ENCODE results near the gene FKBP3.
A peak's percentile ranks its signal among the peaks of the same experiment; 100 is the strongest.
"Not testable (repeated sequence)": the region's sequence is repeated elsewhere in the genome, so short reads cannot be mapped to it uniquely, and the experiment has no call there.

FKBP3 gene

GRCh38 chr14:45142083-45142482 lies 7.8 kb upstream of the FKBP3 start:
- not testable (repeated sequence) for H3K4me3 ChIP-seq (ENCODE audit: low read depth in 1 of 2, low read length in 2 of 2); H3K4me1 ChIP-seq (ENCODE audit: control insufficient read depth in 1 of 2, insufficient read depth in 2 of 2, low read length in 2 of 2); H3K27me3 ChIP-seq (ENCODE audit: control insufficient read depth in 1 of 2, insufficient read depth in 2 of 2, low read length in 2 of 2); H3K36me3 ChIP-seq (ENCODE audit: control insufficient read depth in 1 of 2, insufficient read depth in 2 of 2, low read length in 2 of 2); H3K9ac ChIP-seq (ENCODE audit: low read depth in 1 of 2, low read length in 2 of 2); H3K9me3 ChIP-seq (ENCODE audit: control insufficient read depth in 1 of 2, low read length in 2 of 2); H3K27ac ChIP-seq (ENCODE audit: low read depth, low read length)

- Histone ChIP-seq H3K27me3 (ENCODE audit: control insufficient read depth in 1 of 2, insufficient read depth in 2 of 2, low read length in 2 of 2) (no peaks in the 10 kb centered on the region), H3K9me3 (ENCODE audit: control insufficient read depth in 1 of 2, low read length in 2 of 2) (no peaks in the 10 kb centered on the region), H3K36me3 (ENCODE audit: control insufficient read depth in 1 of 2, insufficient read depth in 2 of 2, low read length in 2 of 2) (no peaks in the 10 kb centered on the region), H3K27ac (ENCODE audit: low read depth, low read length) (no peak overlapping the region), H3K4me1 (ENCODE audit: control insufficient read depth in 1 of 2, insufficient read depth in 2 of 2, low read length in 2 of 2) (peaks cover 14 to 18% of the 10 kb centered on the region in 2 donors), H3K4me3 (ENCODE audit: low read depth in 1 of 2, low read length in 2 of 2) (no peak overlapping the region), H3K9ac (ENCODE audit: low read depth in 1 of 2, low read length in 2 of 2) (no peak overlapping the region)
These were observed 6.4 kb upstream of the FKBP3 start for GRCh38 chr14:45140661-45141187.

- Histone ChIP-seq H3K9ac (ENCODE audit: low read depth in 1 of 2, low read length in 2 of 2) (peak overlapping the region; percentile 58 to 69), H3K27me3 (ENCODE audit: control insufficient read depth in 1 of 2, insufficient read depth in 2 of 2, low read length in 2 of 2) (no peaks in the 10 kb centered on the region), H3K36me3 (ENCODE audit: control insufficient read depth in 1 of 2, insufficient read depth in 2 of 2, low read length in 2 of 2) (no peaks in the 10 kb centered on the region), H3K4me3 (ENCODE audit: low read depth in 1 of 2, low read length in 2 of 2) (peak overlapping the region; percentile 93 to 97), H3K27ac (ENCODE audit: low read depth, low read length) (no peak overlapping the region), H3K9me3 (ENCODE audit: control insufficient read depth in 1 of 2, low read length in 2 of 2) (no peaks in the 10 kb centered on the region), H3K4me1 (ENCODE audit: control insufficient read depth in 1 of 2, insufficient read depth in 2 of 2, low read length in 2 of 2) (peaks cover 18 to 22% of the 10 kb centered on the region in 2 donors)
These were observed 2.1 kb upstream of the FKBP3 start for GRCh38 chr14:45136399-45136798.

- Histone ChIP-seq H3K4me1 (ENCODE audit: control insufficient read depth in 1 of 2, insufficient read depth in 2 of 2, low read length in 2 of 2) (peaks cover 18 to 22% of the 10 kb centered on the region in 2 donors), H3K9me3 (ENCODE audit: control insufficient read depth in 1 of 2, low read length in 2 of 2) (no peaks in the 10 kb centered on the region), H3K9ac (ENCODE audit: low read depth in 1 of 2, low read length in 2 of 2) (peak within 1 kb of the TSS; percentile 73 to 96), H3K4me3 (ENCODE audit: low read depth in 1 of 2, low read length in 2 of 2) (peak within 1 kb of the TSS; percentile 93 to 97), H3K27ac (ENCODE audit: low read depth, low read length) (peak within 1 kb of the TSS; percentile 89), H3K36me3 (ENCODE audit: control insufficient read depth in 1 of 2, insufficient read depth in 2 of 2, low read length in 2 of 2) (no peaks in the 10 kb centered on the region), H3K27me3 (ENCODE audit: control insufficient read depth in 1 of 2, insufficient read depth in 2 of 2, low read length in 2 of 2) (no peaks in the 10 kb centered on the region)
These were observed 1.5 kb upstream of the FKBP3 start, which contains the start of gene FANCM for GRCh38 chr14:45135659-45136395. Gene FANCM (plus strand): TSS chr14:45135930. CDS start chr14:45136032, 102 bp downstream.

- Histone ChIP-seq H3K4me3 (ENCODE audit: low read depth in 1 of 2, low read length in 2 of 2) (peak overlapping the region; percentile 93 to 97), H3K36me3 (ENCODE audit: control insufficient read depth in 1 of 2, insufficient read depth in 2 of 2, low read length in 2 of 2) (no peaks in the 10 kb centered on the region), H3K4me1 (ENCODE audit: control insufficient read depth in 1 of 2, insufficient read depth in 2 of 2, low read length in 2 of 2) (peaks cover 18 to 22% of the 10 kb centered on the region in 2 donors)
These were observed 875 bp upstream of the FKBP3 start for GRCh38 chr14:45135156-45135555.

GRCh38 chr14:45133683-45134050 lies 614 bp downstream of the FKBP3 start:
- H3K36me3 ChIP-seq (ENCODE audit: control insufficient read depth in 1 of 2, insufficient read depth in 2 of 2, low read length in 2 of 2): no peaks in the 10 kb centered on the region
- no peak overlapping the region for H3K27ac ChIP-seq (ENCODE audit: low read depth, low read length)
- no peaks in the 10 kb centered on the region for H3K27me3 ChIP-seq (ENCODE audit: control insufficient read depth in 1 of 2, insufficient read depth in 2 of 2, low read length in 2 of 2)
- peaks cover 18 to 22% of the 10 kb centered on the region in 2 donors for H3K4me1 ChIP-seq (ENCODE audit: control insufficient read depth in 1 of 2, insufficient read depth in 2 of 2, low read length in 2 of 2)
- no peaks in the 10 kb centered on the region for H3K9me3 ChIP-seq (ENCODE audit: control insufficient read depth in 1 of 2, low read length in 2 of 2)
- H3K4me3 ChIP-seq (ENCODE audit: low read depth in 1 of 2, low read length in 2 of 2): peak overlapping the region; percentile 93 to 97
- peak overlapping the region; percentile 75 to 96 for H3K9ac ChIP-seq (ENCODE audit: low read depth in 1 of 2, low read length in 2 of 2)

More at GRCh38 chr14:45135156-45135555, 875 bp upstream of the FKBP3 start:
- Histone ChIP-seq H3K27ac (ENCODE audit: low read depth, low read length) (peak overlapping the region; percentile 89), H3K9ac (ENCODE audit: low read depth in 1 of 2, low read length in 2 of 2) (peak overlapping the region; percentile 73 to 96), H3K27me3 (ENCODE audit: control insufficient read depth in 1 of 2, insufficient read depth in 2 of 2, low read length in 2 of 2) (no peaks in the 10 kb centered on the region), H3K9me3 (ENCODE audit: control insufficient read depth in 1 of 2, low read length in 2 of 2) (no peaks in the 10 kb centered on the region)

- no peak overlapping the region for H3K4me3 ChIP-seq (ENCODE audit: low read depth in 1 of 2, low read length in 2 of 2)
- H3K27ac ChIP-seq (ENCODE audit: low read depth, low read length): no peak overlapping the region
- no peak overlapping the region for H3K9ac ChIP-seq (ENCODE audit: low read depth in 1 of 2, low read length in 2 of 2)
- H3K9me3 ChIP-seq (ENCODE audit: control insufficient read depth in 1 of 2, low read length in 2 of 2): no peaks in the 10 kb centered on the region
- peaks cover 3% of the 10 kb centered on the region in 2 donors for H3K4me1 ChIP-seq (ENCODE audit: control insufficient read depth in 1 of 2, insufficient read depth in 2 of 2, low read length in 2 of 2)
- peaks cover under 1 to 13% of the 10 kb centered on the region in 2 donors for H3K36me3 ChIP-seq (ENCODE audit: control insufficient read depth in 1 of 2, insufficient read depth in 2 of 2, low read length in 2 of 2)
- no peaks in the 10 kb centered on the region for H3K27me3 ChIP-seq (ENCODE audit: control insufficient read depth in 1 of 2, insufficient read depth in 2 of 2, low read length in 2 of 2)
These were observed 5.2 kb downstream of the FKBP3 start for GRCh38 chr14:45128963-45129629.

GRCh38 chr14:45125754-45126153 lies 8.5 kb downstream of the FKBP3 start:
- Histone ChIP-seq H3K4me1 (ENCODE audit: control insufficient read depth in 1 of 2, insufficient read depth in 2 of 2, low read length in 2 of 2) (no peaks in the 10 kb centered on the region), H3K36me3 (ENCODE audit: control insufficient read depth in 1 of 2, insufficient read depth in 2 of 2, low read length in 2 of 2) (peaks cover 8 to 21% of the 10 kb centered on the region in 2 donors), H3K4me3 (ENCODE audit: low read depth in 1 of 2, low read length in 2 of 2) (no peak overlapping the region), H3K9me3 (ENCODE audit: control insufficient read depth in 1 of 2, low read length in 2 of 2) (no peaks in the 10 kb centered on the region), H3K27ac (ENCODE audit: low read depth, low read length) (no peak overlapping the region), H3K9ac (ENCODE audit: low read depth in 1 of 2, low read length in 2 of 2) (no peak overlapping the region), H3K27me3 (ENCODE audit: control insufficient read depth in 1 of 2, insufficient read depth in 2 of 2, low read length in 2 of 2) (no peaks in the 10 kb centered on the region)

GRCh38 chr14:45123271-45123670 lies 11.0 kb downstream of the FKBP3 start:
- H3K9me3 ChIP-seq (ENCODE audit: control insufficient read depth in 1 of 2, low read length in 2 of 2): no peaks in the 10 kb centered on the region
- peaks cover 19 to 39% of the 10 kb centered on the region in 2 donors for H3K36me3 ChIP-seq (ENCODE audit: control insufficient read depth in 1 of 2, insufficient read depth in 2 of 2, low read length in 2 of 2)
- no peaks in the 10 kb centered on the region for H3K27me3 ChIP-seq (ENCODE audit: control insufficient read depth in 1 of 2, insufficient read depth in 2 of 2, low read length in 2 of 2)
- H3K4me3 ChIP-seq (ENCODE audit: low read depth in 1 of 2, low read length in 2 of 2): no peak overlapping the region
- H3K27ac ChIP-seq (ENCODE audit: low read depth, low read length): no peak overlapping the region
- no peaks in the 10 kb centered on the region for H3K4me1 ChIP-seq (ENCODE audit: control insufficient read depth in 1 of 2, insufficient read depth in 2 of 2, low read length in 2 of 2)
- H3K9ac ChIP-seq (ENCODE audit: low read depth in 1 of 2, low read length in 2 of 2): no peak overlapping the region

- Histone ChIP-seq H3K36me3 (ENCODE audit: control insufficient read depth in 1 of 2, insufficient read depth in 2 of 2, low read length in 2 of 2) (peaks cover 19 to 55% of the 10 kb centered on the region in 2 donors), H3K9me3 (ENCODE audit: control insufficient read depth in 1 of 2, low read length in 2 of 2) (no peaks in the 10 kb centered on the region), H3K4me3 (ENCODE audit: low read depth in 1 of 2, low read length in 2 of 2) (no peak overlapping the region), H3K27ac (ENCODE audit: low read depth, low read length) (no peak overlapping the region), H3K4me1 (ENCODE audit: control insufficient read depth in 1 of 2, insufficient read depth in 2 of 2, low read length in 2 of 2) (peaks cover 0 to 7% of the 10 kb centered on the region in 2 donors), H3K9ac (ENCODE audit: low read depth in 1 of 2, low read length in 2 of 2) (no peak overlapping the region), H3K27me3 (ENCODE audit: control insufficient read depth in 1 of 2, insufficient read depth in 2 of 2, low read length in 2 of 2) (no peaks in the 10 kb centered on the region)
These were observed 14.2 kb downstream of the FKBP3 start for GRCh38 chr14:45120096-45120495.

All from duodenal mucosa (tissue), 2 donors.